Limb (tissue), 2 donors: ENCODE data around the gene NYAP2.

Source experiments
- DNase-seq, 2 donors: peaks; one replicate each; pipeline ENCODE4 v3.0.0-alpha.2; 2016; ENCODE audit errors: extremely low spot score in 2 of 2

NYAP2 gene

DNA sequence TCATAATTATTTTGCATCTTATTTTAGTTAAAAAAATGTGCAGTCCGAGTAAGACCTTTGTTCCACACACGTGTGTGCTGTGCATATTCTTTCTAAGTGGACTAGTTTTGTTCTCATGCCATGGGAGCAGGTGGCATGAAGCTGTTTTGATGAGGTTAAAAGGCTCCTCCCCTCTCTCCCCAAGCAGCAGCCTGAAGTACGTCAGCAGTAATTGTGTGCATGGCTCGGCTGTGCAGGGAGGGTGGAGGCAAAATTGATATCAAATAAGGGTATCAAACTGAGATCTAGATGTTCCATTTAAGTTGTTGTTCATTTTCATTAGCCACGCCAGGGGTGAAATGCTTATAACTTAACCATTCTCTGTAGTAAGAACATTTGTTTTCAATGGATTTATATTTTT, at the start of gene NYAP2:
Gene NYAP2 (plus strand): TSS at position 207 of the 400 bp plus-strand sequence. CDS start 9,171 bp downstream, outside the sequence.
- DNase-seq = no peak

DNA sequence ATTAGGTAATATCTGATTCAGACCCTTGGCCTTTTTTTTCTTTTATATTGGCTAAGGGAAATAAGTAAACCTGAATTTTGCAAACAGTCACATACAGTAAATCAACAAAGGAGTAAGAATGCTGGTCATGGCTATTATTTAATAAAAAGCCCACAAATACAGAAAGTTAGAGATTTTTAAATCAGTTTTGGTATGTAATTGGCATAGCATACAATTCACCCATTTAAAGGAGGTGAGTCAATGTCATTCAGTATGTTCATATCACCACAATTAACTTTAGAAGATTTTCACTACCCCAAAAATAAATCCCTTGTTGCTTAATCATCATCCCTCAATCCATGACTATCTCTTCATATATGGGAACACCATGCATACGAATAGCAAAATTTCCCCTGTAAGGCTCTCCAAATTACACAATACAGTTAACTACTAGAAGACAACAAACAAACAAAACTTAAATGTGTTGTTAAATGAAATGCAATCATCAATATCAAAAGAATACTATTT, 45.9 kb upstream of the NYAP2 start:
- no peak for DNase-seq

DNA sequence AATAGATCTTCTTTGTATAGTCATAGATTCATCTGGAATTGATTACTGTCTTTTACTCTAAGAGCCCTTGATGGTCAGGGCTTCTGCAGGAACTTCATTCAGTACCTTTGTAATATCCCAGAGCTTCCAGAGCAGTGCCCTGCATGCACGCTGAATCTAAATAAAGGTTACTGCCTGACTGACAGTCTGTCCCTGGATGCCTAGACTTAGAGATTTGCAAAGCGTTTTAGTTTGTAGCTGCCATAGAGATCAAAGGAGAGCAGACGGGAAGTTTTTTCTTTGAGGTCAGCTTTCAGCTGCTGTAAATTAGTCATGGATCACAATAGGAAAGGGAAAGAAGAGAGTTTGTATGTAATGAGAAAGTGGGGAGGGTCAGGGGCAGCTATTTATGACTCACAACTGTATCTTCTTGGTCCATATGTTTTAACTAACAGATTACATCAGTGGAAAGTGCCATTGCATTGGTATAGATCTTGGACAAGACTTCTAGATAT, 45.2 kb upstream of the NYAP2 start:
- DNase-seq = peak in 1 of 2 donors; percentile 10

DNA sequence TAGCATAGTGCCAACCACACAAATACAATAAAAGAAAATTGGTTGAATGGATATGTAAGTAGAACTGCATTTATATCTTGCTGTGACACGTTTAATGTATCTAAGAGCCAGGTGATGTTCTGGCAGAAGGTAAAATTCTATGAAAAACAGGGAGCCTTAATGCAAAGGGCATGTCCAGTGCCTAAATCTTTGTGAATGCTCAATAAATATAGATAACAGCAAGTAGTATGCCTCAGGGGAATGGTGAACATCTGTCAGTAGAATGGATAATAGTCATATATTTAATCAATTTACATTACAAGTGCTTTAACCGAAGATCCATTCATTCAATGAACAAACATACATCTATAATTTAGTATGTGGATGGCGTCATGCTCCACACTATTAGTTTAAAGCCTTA, 43.7 kb upstream of the NYAP2 start:
- no peak for DNase-seq

DNA sequence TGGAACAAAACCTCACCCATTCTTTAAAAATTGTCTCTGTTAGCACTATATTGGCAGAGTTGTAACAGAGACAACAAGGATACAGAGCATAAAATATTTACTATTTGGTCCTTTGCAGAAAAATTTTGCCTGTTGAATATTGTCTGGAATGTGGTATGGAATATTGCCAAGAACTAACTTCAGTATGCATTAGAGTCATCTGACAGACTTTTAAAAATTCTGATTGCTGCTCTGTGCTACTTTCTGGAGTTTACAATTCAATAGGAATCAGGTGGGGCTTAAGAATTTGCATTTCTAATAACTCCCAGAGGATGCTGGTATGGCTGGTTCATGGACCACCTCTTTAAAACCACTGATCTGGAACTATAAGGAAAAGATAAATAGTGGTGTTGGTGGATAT, 32.8 kb upstream of the NYAP2 start:
- DNase-seq = no peak

DNA sequence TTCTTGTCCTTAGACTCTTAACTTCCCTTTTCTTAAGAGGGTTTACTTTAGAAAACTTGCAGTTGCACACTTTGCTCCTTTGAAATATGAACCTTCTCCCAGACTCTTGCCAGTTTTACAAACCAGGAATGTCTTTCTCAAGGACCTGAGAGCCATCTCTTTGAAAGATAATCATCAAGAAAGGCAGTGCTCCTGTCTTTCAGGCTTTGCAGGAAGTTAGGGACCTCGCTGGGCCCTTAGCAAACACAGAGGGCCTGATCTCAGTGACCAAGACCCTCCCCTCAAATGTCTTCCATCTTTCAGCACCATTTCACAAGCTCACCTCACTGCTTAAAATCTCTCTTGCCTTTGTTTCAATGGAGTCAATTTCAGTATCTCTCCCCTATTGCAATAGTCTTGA, 32.0 kb upstream of the NYAP2 start:
- DNase-seq = no peak

DNA sequence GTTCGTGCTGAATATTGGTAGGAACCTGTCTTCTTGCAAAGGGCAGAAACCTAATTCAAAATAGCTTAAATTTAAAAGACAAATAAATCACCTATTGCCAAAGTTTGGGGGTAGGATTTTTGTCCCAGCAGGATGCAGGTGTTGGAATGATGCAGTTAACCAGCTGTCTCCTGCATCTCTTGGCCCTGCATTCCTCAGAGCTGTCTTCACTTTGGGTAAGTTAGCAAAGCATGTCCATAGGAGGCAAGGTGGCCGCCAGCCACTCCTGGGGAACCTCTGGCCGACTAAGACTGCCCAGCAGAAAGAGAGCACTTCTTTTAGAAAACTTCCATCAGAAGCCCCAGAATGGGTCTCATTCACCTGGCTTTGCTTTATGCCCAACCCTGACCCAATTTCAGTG, 20.5 kb upstream of the NYAP2 start:
- DNase-seq = no peak

DNA sequence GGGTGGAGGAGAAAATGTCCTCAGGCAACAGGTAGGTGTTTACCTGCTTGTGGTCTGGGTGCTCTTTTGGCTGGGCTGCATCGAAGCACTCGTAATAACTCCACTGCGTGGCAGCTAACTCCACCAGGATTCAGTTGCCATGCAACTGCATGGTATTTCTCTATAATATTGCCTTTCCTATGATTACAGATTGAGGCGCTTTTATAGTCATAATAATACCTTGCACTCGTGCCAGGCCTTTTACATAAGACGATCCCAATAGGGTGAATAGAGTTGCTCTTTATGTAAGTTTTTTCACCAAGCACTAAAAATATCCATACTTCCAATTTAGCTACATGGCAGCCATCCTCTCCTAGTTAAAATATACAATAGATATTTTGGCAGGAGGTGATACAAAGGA, 19.7 kb upstream of the NYAP2 start:
- DNase-seq = no peak

DNA sequence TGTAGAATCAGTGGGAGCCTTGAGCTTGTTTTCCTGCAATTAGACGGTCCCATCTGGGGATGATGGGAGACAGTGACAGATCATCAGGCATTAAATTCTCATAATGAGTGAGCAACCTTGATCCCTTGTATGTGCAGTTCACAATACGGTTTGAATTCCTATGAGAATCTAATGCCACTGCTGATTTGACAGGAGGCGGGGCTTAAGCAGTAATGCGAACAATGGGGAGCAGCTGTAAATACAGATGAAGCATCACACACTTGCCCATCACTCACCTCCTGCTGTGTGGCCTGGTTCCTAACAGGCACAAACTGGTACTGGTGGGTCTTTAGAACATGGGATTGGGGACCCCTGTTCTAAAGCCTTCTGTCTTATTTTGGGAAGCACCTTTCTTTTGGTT, 17.9 kb upstream of the NYAP2 start:
- no peak for DNase-seq

DNA sequence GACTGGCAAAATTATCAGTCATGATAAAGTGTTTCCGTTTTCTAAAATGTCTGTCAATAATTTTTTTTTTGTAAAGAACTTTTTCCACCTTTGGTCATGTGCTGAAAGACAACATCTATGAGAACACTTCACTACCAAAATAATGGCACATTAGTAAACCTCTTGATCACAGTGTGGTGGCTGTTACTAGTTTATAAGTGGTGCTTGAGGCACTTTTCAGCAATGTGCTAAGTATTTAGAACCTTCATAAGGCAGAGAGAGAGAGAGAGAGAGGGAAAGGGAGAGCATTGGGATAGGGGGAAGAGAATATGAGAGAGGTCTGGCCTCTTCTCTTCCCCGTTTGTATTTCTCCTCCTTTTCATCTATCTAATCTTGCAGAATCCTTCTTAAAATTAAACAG, 1.1 kb upstream of the NYAP2 start:
- DNase-seq = no peak

DNA sequence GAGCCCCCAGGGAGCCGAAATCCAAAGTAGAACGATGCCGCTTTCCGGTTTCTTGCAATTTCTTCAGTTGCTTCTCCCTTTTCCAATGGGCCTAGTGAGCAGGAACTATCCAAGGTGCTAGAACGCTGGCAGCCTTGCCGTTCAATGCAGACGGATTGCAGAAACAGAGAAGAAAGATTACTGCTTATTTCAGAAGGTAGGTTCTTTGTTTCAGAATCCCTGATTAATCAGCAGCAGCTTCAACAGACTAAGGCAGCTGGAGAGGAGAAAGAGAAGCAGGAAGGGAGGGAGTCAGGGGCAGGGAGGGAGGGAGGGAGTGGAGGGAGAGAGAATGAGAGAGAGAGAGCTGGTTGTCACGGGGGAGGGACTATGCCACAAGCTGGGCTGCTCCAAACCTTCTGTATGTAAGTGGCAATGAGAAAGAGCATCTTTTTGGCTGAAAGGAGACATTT, 576 bp downstream of the NYAP2 start:
- DNase-seq = peak; percentile 66 to 80

DNA sequence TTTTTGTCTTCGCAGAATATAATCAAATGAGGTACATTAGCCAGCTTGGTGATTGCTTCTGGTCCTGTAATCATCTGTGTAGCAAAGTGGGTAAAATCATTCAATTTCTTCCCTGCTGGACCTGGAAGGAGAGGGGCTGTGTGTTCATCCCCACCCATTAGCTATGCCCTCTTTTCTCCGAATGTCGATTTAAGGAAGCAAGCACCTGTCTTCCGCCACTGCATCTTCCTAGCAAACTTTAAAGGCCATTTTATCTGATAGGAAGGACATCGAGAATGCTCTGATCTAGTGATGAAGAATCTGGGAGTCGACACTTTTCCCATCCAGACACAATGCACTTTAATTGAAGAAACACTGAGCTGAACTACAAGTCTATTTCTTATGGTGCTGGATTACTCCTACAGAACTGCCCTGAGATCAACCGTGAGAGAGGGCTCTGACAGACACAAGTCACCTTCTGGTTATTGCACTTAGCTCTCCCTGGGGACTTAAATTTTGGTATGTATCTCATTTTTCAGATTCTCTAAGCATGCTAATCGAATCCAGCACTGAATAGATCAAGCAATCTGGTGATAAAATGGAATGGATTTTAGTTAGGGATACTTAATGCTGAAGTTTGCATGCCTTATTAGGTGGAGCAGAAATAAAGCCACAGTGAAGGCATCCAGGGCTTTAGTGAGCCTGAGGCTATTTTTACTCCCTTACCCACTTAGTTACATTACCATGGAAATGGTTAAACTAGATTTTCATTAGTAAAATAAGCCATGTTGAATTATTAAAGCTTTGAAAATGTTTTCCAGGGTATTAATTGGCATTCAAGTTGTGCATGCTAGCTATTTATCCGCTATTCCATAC, 1.3 kb downstream of the NYAP2 start:
- no peak for DNase-seq

DNA sequence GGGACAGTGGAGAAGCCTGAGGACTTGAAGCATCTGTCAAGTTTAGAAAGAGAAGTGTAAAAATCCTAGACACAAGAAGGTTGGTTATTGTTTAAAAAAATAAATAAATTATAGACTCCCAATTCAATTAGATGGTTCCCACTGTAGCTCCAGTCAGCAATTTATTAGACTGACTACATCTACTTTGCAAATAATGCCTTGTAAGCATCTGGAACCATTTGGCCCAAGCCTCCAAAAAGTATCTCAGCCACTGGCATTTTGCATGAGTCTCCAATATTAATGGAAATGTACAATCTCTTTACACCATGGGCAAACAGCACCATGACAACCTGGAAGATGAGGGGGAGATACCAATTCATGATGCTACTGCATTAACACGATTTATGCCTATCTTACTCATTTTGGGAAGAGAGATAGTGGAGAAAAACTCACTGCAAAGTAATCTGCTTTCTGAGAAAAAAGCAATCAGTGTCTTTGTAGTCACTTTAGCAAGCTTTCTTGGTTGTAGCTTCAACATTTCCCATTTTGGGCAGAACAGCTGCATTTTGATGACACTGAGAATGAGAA, 2.8 kb downstream of the NYAP2 start:
- DNase-seq = no peak

DNA sequence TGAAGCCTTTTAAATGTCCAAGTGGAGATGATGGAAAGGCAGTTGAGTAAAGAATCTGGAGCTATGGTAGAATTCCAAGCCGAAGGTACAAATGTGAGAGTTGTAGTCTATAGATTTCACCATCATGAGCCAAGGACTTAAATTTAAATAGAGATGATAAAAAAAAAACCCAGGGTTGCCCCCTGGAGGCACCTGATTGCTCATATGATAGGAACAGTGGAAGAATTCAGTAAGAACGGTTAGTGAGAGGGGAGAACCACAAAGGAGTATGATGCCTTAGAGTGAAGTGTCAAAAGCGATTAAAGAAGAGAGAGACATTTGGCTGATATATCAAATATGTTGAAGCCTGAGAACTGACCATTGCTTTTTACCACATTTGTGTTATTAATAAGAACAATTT, 11.9 kb downstream of the NYAP2 start:
- no peak for DNase-seq

DNA sequence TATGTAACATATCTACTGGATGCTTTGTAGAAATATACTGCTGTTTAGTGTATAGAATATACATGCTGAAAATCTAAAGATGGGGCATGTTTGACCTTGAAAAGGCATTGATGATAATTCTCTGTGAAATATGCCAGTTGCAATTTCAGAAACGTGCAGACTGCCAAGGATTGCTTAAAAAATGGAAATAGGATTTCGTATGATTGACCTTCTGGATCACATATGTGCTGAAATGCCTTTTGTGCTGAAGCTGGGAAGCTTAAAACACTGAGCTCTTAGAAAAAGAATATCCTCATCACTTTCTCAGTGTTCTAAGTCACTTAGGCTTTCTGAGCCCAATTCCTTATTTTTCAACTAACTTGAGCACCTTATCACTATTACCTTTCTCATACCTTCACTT, 14.3 kb downstream of the NYAP2 start:
- no peak for DNase-seq

DNA sequence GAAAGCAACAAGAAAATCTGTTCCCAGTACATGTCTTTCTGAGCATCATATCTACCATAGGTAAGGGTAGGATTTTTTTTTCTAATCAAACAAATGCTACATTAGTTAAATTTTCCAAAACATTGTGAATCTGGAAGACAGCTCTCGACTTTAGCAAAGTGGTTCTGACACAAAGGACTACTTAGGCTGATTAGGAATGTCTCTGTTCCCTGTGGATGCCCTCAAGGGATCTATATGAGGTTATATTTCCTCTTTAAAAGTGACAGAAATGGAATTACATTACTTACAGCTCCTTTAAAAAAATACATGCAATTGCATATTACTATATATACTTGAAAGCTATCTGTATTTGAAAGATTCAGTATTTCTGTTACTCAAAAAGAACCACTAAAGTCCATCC, 15.4 kb downstream of the NYAP2 start:
- DNase-seq = no peak

DNA sequence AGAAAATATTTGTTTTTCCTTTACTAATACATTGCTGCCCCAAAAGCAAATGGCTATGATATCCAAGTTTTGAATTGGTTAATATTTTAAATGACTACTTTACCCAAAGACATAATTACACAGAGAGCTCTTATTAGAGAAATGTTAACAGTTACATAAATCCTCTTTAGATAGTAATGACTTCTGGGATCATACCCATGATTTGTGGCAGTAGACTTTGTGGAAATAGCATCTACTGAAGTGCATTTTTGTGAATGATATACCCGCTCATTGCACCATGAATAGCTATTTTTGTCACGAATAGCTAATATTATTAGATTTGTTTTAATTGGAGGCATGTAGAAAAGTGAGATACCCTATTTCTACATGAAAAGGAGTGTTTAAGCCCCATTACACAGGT, 15.8 kb downstream of the NYAP2 start:
- no peak for DNase-seq

DNA sequence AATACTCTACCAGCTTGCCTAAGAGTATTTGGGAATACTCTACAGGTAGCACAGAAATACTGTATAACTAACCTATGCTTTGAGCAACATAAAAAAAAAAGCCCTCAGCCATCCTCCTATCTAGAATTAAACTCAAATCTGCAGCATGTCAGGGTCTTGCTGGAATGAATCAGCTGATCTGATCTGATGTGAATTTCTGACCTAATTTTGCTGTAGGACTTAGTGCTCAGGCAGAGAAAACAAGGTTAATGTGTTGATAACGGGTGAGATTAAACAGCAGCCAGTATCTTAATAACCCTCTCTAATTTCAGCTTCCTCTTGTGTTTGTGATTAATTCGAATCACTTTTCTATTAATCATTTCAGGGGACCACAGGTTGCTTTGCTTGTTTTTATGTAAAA, 16.3 kb downstream of the NYAP2 start:
- no peak for DNase-seq

DNA sequence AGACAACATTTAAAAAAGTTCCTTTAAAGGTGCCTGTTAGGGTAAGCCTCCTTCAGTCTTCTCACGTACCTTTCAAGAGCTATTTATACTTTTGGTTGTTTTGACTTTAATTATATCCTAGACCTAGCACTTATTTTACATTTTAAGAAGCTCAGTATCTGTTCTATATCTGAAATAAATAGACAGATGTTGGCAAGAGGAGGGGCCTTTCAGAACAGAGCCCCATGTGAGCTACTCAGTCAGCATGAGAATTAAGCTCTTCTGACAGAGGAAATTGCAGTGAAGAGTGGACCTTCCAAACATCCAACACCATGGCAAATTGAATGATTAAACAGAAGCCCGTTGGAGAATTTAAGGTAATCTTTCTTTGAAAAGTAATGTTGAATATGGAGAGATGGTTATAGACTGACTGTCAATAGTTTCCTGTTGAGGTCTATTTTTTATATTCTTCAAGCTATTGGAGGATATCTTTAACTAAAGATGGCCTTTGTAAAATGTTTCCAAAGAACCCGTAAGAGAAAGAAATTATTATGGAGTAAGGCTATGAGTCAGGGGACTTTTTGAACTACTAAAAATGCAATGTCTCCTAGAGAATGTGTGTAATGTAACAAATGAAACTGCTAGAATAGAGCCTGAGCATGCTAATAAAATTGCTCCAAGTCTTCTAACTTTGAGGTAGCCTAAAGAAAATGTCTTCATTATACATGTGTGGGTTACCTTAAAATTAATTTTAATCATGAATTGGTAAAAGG, 17.3 kb downstream of the NYAP2 start:
- no peak for DNase-seq

DNA sequence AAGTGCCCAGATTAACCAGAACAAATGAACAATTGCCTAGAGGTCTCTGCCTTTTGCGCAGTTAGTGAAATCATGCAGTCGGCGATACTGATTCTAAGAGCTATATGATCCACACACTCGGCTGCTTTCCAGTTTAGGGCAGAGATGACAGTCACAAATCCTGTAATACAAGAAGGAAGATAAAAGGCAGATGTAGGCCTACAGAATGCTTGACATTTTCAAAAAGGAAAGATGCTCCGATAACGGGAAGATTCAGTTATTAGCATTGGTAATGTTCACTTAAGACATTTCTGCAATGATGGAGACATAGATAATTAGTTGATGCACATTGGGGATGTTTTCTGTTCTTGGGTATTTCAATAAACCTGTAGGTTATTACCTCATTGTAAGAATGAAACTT, 19.5 kb downstream of the NYAP2 start:
- DNase-seq = no peak

DNA sequence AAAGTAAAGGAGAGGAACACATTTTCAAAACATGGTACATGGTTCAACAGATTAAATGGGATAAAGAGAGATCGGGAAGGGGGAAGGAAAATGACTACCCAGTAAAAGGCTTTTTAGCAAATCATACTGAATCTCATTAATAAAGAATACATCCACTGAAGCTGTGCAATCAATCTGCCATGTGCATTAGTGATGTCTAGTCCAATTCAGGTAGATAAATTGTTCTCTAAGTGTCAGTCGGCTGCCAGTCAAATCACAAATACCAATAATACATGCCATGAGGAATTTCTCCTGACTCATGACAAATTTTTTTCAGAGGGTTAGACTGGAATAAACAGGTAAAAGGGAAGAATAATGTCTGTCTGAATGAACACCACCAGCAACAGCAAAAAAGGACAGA, 22.6 kb downstream of the NYAP2 start:
- DNase-seq = no peak

DNA sequence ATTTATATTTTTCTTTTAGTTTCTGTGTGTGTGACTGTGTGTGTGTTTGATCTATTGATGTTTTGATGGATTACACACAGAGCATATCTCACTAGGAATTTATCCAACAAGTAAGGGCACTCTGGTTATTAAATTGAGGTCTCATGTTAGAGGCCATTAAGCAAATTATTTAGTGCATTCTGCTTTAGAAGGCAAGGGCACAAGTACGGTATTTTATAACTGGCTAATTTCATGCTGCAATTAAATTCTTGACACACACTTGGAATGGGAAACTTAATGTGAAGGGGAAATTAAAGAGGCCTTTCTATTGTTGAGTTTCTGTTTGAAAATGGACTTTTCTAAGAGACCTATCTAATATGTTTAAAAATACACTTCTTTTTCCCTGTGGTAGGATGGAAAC, 25.8 kb downstream of the NYAP2 start:
- DNase-seq = no peak
